Gastrocnemius medialis (tissue), 4 donors: ENCODE measurements around the gene GALNT10.

Source experiments
- POLR2A ChIP-seq, 2 donors: fragments of 450-650 bp; IDR thresholded peaks; one replicate each; pipeline ENCODE4 v1.6.1; 2017; ENCODE audit warnings: antibody characterized with exemption in 2 of 2, mild to moderate bottlenecking in 2 of 2, moderate library complexity in 2 of 2
- TF ChIP-seq, protein P1 (sequence below), 5 experiments: fragments of 450-650 bp in 3 of 5; fragments of 200-600 bp in 2 of 5; sonication (generic) in 2 of 5; IDR thresholded peaks in 4 of 5; conservative IDR thresholded peaks in 1 of 5; 1 replicate in 4 of 5; 2 replicates in 1 of 5; pipeline ENCODE4 v1.5.1; 2016 to 2019; ENCODE audit warnings: antibody characterized with exemption in 5 of 5, mild to moderate bottlenecking in 3 of 5, moderate library complexity in 3 of 5

DNA sequence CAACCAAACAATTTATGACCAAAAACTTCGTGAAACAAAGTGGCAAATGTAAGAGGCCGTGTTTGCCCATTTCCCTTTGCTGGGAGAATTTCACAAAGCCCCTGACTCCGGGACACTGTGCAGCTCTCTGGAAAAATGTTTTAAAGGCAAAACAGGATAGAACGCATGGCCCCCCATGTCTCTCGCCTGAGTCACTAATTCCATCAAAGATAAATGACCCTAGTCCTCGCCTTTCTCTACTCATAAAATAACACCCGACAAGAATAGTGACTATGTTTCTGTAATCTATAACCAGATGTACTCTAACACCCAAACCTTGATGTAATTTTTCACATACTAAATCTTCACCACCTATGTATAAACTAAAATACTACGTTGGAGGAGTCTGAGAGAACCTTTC lies 199.6 kb downstream of the GALNT10 start:
- TF ChIP-seq, protein P1, sequence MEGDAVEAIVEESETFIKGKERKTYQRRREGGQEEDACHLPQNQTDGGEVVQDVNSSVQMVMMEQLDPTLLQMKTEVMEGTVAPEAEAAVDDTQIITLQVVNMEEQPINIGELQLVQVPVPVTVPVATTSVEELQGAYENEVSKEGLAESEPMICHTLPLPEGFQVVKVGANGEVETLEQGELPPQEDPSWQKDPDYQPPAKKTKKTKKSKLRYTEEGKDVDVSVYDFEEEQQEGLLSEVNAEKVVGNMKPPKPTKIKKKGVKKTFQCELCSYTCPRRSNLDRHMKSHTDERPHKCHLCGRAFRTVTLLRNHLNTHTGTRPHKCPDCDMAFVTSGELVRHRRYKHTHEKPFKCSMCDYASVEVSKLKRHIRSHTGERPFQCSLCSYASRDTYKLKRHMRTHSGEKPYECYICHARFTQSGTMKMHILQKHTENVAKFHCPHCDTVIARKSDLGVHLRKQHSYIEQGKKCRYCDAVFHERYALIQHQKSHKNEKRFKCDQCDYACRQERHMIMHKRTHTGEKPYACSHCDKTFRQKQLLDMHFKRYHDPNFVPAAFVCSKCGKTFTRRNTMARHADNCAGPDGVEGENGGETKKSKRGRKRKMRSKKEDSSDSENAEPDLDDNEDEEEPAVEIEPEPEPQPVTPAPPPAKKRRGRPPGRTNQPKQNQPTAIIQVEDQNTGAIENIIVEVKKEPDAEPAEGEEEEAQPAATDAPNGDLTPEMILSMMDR (IDR thresholded peaks at IDR 0.05 in 4 of 5, conservative IDR thresholded peaks at IDR 0.05 in 1 of 5): no peak
- TF ChIP-seq POLR2A (IDR thresholded peaks at IDR 0.05): no peak
